WTC11 (cell line): ENCODE data around the gene SYNE3. TPM values are rescaled to one million over a fixed set of nuclear protein-coding genes. Genes with fewer than 3 reads are reported as not detected.

ENCODE experiments used
- ATAC-seq: fragments of 200-7000 bp; cut with Tn5 transposase; 2 replicates; pipeline ENCODE4 v1.10.0; 2021; ENCODE audit warnings: mild to moderate bottlenecking, moderate library complexity
- CTCF ChIA-PET: fragments of 300-600 bp; sonication (Branson Sonifier 250); formaldehyde crosslinking; loops from one replicate; lab custom pipeline; 2021; ENCODE audit warnings: antibody characterized with exemption; lab: Charles Lee
- POLR2A ChIA-PET: fragments of 350-600 bp; sonication (Branson Sonifier 250); formaldehyde crosslinking; loops from one replicate; lab custom pipeline; 2021; ENCODE audit warnings: antibody characterized with exemption; lab: Charles Lee
- DNase-seq: peaks from one replicate; pipeline ENCODE4 v3.0.0; 2021; ENCODE audit warnings: low spot score
- H3K27ac Mint-ChIP-seq: 2 replicates; pipeline ENCODE4 v1.8.0; 2021; ENCODE audit warnings: mixed read lengths
- H3K27me3 Mint-ChIP-seq: 2 replicates; pipeline ENCODE4 v1.8.0; 2021; ENCODE audit warnings: low read depth, mild to moderate bottlenecking, moderate library complexity, mixed read lengths
- H3K36me3 Mint-ChIP-seq: 2 replicates; pipeline ENCODE4 v1.8.0; 2021; ENCODE audit warnings: mixed read lengths
- H3K4me1 Mint-ChIP-seq: 2 replicates; pipeline ENCODE4 v1.8.0; 2022; ENCODE audit warnings: mixed read lengths
- H3K4me3 Mint-ChIP-seq: 2 replicates; pipeline ENCODE4 v1.8.0; 2021; ENCODE audit warnings: mild to moderate bottlenecking, moderate library complexity, mixed read lengths
- H3K9me3 Mint-ChIP-seq: 2 replicates; pipeline ENCODE4 v1.8.0; 2021; ENCODE audit warnings: mixed read lengths
- EMX1 ChIP-seq: fragments of 250-450 bp; sonication (Bioruptor Pico); IDR thresholded peaks from 2 replicates; pipeline ENCODE4 v1.8.0; 2021; ENCODE audit warnings: mild to moderate bottlenecking
- FOXJ3 ChIP-seq: sonication (generic); formaldehyde crosslinking; IDR thresholded peaks from 2 replicates; pipeline ENCODE4 v1.9.0; 2021; ENCODE audit warnings: missing genetic modification reagents, mild to moderate bottlenecking, borderline replicate concordance
- JUN ChIP-seq: sonication (generic); formaldehyde crosslinking; IDR thresholded peaks from 2 replicates; pipeline ENCODE4 v1.8.0; 2023; ENCODE audit warnings: mild to moderate bottlenecking, missing genetic modification reagents
- NR3C1 ChIP-seq: sonication (generic); formaldehyde crosslinking; conservative IDR thresholded peaks from 2 replicates; pipeline ENCODE4 v1.8.1; 2023; ENCODE audit warnings: low read depth, mild to moderate bottlenecking, missing genetic modification reagents
- RELA ChIP-seq: sonication (generic); formaldehyde crosslinking; IDR thresholded peaks from 2 replicates; pipeline ENCODE4 v1.8.1; 2022; ENCODE audit warnings: missing genetic modification reagents, mild to moderate bottlenecking, borderline replicate concordance
- RORB ChIP-seq: fragments of 250-450 bp; sonication (Bioruptor Pico); IDR thresholded peaks from 2 replicates; pipeline ENCODE4 v1.9.0; 2021; ENCODE audit warnings: mild to moderate bottlenecking
- SOX15 ChIP-seq: fragments of 250-450 bp; sonication (Bioruptor Pico); IDR thresholded peaks from 2 replicates; pipeline ENCODE4 v1.9.0; 2021; ENCODE audit warnings: mild to moderate bottlenecking
- ZBTB21 ChIP-seq: sonication (generic); formaldehyde crosslinking; IDR thresholded peaks from 2 replicates; pipeline ENCODE4 v1.8.1; 2023; ENCODE audit warnings: mild to moderate bottlenecking, missing genetic modification reagents, borderline replicate concordance
- ZNF138 ChIP-seq: sonication (generic); formaldehyde crosslinking; conservative IDR thresholded peaks from 2 replicates; pipeline ENCODE4 v1.8.1; 2022; ENCODE audit warnings: mild to moderate bottlenecking, moderate library complexity, missing genetic modification reagents
- ZNF423 ChIP-seq: fragments of 250-450 bp; sonication (Bioruptor Pico); IDR thresholded peaks from 2 replicates; pipeline ENCODE4 v2.1.2; 2022; ENCODE audit warnings: mild to moderate bottlenecking, moderate library complexity
- total RNA-seq: library from RNA; stranded (reverse); gene quantifications from 3 replicates; pipeline ENCODE4 v1.2.3, GENCODE V29; 2021
- TF ChIP-seq, protein P1 (sequence below): sonication (generic); formaldehyde crosslinking; IDR thresholded peaks from 2 replicates; pipeline ENCODE4 v1.8.0; 2023; ENCODE audit warnings: missing genetic modification reagents, mild to moderate bottlenecking, borderline replicate concordance
- TF ChIP-seq, protein P2 (sequence below): fragments of 250-450 bp; sonication (Bioruptor Pico); IDR thresholded peaks from 2 replicates; pipeline ENCODE4 v1.9.0; 2021; ENCODE audit warnings: mild to moderate bottlenecking, borderline replicate concordance
- TF ChIP-seq, protein P3 (sequence below): sonication (generic); formaldehyde crosslinking; IDR thresholded peaks from 2 replicates; pipeline ENCODE4 v1.8.0; 2022; ENCODE audit warnings: mild to moderate bottlenecking, missing genetic modification reagents
- TF ChIP-seq, protein P4 (sequence below): fragments of 200-600 bp; IDR thresholded peaks from 2 replicates; pipeline ENCODE4 v1.8.0; 2022; ENCODE audit warnings: antibody characterized with exemption
- TF ChIP-seq, protein P5 (sequence below): sonication (generic); formaldehyde crosslinking; conservative IDR thresholded peaks from 2 replicates; pipeline ENCODE4 v1.8.1; 2022; ENCODE audit warnings: mild to moderate bottlenecking, missing genetic modification reagents
- TF ChIP-seq, protein P6 (sequence below): sonication (generic); formaldehyde crosslinking; IDR thresholded peaks from 2 replicates; pipeline ENCODE4 v1.8.1; 2023; ENCODE audit warnings: mild to moderate bottlenecking, missing genetic modification reagents, moderate library complexity
- TF ChIP-seq, protein P7 (sequence below): sonication (generic); formaldehyde crosslinking; IDR thresholded peaks from 2 replicates; pipeline ENCODE4 v1.8.0; 2023; ENCODE audit warnings: mild to moderate bottlenecking, missing genetic modification reagents

Gene SYNE3
- total RNA-seq, 1 experiment from 2014 or later, result 0.24 TPM

DNA sequence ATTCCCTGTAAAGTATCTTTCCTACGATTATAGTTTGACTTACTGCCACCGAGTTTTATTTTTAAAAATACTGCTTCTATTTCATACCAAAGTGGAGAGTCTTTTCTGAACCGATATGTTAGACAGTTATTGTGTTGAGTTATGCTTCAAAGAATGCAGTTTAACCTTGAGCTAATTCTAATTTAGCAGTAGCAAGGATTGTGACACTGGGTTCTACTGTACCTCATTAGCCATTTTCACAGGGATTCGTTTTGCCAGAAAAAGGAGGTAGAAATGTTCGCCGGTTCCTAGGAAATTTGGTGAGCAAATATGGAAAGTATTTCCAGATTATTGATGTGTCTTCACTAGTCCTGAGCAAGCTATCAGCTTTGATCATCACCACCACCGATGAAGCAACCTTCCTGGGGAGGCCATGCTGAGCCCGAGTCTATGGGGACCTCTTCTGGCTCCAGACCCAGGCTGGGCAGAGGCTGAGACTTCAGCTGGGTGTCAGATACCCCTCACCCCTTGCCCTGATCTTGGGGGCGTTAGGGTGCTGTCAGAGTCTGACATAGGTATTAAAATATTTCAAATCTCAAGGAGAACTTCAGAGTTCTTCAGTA, 32.0 kb upstream of the SYNE3 start (continued):
- TF ChIP-seq, protein P1, sequence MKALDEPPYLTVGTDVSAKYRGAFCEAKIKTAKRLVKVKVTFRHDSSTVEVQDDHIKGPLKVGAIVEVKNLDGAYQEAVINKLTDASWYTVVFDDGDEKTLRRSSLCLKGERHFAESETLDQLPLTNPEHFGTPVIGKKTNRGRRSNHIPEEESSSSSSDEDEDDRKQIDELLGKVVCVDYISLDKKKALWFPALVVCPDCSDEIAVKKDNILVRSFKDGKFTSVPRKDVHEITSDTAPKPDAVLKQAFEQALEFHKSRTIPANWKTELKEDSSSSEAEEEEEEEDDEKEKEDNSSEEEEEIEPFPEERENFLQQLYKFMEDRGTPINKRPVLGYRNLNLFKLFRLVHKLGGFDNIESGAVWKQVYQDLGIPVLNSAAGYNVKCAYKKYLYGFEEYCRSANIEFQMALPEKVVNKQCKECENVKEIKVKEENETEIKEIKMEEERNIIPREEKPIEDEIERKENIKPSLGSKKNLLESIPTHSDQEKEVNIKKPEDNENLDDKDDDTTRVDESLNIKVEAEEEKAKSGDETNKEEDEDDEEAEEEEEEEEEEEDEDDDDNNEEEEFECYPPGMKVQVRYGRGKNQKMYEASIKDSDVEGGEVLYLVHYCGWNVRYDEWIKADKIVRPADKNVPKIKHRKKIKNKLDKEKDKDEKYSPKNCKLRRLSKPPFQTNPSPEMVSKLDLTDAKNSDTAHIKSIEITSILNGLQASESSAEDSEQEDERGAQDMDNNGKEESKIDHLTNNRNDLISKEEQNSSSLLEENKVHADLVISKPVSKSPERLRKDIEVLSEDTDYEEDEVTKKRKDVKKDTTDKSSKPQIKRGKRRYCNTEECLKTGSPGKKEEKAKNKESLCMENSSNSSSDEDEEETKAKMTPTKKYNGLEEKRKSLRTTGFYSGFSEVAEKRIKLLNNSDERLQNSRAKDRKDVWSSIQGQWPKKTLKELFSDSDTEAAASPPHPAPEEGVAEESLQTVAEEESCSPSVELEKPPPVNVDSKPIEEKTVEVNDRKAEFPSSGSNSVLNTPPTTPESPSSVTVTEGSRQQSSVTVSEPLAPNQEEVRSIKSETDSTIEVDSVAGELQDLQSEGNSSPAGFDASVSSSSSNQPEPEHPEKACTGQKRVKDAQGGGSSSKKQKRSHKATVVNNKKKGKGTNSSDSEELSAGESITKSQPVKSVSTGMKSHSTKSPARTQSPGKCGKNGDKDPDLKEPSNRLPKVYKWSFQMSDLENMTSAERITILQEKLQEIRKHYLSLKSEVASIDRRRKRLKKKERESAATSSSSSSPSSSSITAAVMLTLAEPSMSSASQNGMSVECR (CRISPR knock-in tag), result no peak
- TF ChIP-seq ZNF423 (no peak), NR3C1 (no peak), RELA (CRISPR knock-in tag) (no peak), RORB (CRISPR knock-in tag) (no peak), JUN (CRISPR knock-in tag) (no peak), ZBTB21 (CRISPR knock-in tag) (no peak), EMX1 (CRISPR knock-in tag) (no peak)
- TF ChIP-seq, protein P2, sequence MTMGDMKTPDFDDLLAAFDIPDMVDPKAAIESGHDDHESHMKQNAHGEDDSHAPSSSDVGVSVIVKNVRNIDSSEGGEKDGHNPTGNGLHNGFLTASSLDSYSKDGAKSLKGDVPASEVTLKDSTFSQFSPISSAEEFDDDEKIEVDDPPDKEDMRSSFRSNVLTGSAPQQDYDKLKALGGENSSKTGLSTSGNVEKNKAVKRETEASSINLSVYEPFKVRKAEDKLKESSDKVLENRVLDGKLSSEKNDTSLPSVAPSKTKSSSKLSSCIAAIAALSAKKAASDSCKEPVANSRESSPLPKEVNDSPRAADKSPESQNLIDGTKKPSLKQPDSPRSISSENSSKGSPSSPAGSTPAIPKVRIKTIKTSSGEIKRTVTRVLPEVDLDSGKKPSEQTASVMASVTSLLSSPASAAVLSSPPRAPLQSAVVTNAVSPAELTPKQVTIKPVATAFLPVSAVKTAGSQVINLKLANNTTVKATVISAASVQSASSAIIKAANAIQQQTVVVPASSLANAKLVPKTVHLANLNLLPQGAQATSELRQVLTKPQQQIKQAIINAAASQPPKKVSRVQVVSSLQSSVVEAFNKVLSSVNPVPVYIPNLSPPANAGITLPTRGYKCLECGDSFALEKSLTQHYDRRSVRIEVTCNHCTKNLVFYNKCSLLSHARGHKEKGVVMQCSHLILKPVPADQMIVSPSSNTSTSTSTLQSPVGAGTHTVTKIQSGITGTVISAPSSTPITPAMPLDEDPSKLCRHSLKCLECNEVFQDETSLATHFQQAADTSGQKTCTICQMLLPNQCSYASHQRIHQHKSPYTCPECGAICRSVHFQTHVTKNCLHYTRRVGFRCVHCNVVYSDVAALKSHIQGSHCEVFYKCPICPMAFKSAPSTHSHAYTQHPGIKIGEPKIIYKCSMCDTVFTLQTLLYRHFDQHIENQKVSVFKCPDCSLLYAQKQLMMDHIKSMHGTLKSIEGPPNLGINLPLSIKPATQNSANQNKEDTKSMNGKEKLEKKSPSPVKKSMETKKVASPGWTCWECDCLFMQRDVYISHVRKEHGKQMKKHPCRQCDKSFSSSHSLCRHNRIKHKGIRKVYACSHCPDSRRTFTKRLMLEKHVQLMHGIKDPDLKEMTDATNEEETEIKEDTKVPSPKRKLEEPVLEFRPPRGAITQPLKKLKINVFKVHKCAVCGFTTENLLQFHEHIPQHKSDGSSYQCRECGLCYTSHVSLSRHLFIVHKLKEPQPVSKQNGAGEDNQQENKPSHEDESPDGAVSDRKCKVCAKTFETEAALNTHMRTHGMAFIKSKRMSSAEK (CRISPR knock-in tag), result no peak
- TF ChIP-seq, protein P3, sequence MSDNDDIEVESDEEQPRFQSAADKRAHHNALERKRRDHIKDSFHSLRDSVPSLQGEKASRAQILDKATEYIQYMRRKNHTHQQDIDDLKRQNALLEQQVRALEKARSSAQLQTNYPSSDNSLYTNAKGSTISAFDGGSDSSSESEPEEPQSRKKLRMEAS, result no peak
- TF ChIP-seq, protein P4, sequence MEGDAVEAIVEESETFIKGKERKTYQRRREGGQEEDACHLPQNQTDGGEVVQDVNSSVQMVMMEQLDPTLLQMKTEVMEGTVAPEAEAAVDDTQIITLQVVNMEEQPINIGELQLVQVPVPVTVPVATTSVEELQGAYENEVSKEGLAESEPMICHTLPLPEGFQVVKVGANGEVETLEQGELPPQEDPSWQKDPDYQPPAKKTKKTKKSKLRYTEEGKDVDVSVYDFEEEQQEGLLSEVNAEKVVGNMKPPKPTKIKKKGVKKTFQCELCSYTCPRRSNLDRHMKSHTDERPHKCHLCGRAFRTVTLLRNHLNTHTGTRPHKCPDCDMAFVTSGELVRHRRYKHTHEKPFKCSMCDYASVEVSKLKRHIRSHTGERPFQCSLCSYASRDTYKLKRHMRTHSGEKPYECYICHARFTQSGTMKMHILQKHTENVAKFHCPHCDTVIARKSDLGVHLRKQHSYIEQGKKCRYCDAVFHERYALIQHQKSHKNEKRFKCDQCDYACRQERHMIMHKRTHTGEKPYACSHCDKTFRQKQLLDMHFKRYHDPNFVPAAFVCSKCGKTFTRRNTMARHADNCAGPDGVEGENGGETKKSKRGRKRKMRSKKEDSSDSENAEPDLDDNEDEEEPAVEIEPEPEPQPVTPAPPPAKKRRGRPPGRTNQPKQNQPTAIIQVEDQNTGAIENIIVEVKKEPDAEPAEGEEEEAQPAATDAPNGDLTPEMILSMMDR, result no peak
- TF ChIP-seq, protein P5, sequence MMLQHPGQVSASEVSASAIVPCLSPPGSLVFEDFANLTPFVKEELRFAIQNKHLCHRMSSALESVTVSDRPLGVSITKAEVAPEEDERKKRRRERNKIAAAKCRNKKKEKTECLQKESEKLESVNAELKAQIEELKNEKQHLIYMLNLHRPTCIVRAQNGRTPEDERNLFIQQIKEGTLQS (CRISPR knock-in tag), result no peak

DNA sequence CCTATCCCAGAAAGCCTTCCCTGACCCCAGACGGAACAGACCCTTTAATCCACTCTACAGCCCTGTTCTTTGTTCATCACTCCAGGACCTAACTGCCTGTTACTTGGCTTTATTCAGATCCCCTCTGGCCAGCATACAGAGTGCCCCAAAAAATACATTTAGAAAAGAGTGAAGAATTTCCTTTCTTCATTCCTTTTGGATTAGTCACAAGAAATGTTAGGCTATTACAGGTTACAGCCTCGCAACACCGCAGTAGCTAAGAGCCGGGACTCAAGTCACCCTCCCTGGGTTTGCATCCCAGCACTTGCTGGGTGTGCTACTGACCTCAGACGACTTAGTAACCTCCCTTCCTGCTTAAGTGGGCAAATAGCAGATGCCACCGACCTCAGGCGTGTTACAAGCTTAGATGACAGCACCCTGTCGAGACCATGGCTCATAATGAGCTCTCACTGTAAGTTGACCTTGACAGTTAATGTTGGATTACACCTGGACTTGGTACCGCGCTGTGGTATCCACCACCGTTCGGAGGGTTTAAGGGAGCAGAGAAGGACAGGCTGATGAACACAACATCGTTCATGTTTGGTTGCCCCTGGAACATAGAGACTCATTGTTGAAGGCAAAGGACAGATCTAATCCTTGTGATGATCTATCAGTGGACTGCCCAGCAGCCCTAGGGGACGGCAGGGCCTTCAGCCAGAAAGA, 31.3 kb upstream of the SYNE3 start:
- ATAC-seq, result peak; percentile 78
- H3K4me3 Mint-ChIP-seq, result no peak overlapping the region
- H3K36me3 Mint-ChIP-seq, result peaks cover 19% of the 10 kb centered on the region
- POLR2A ChIA-PET, result no interaction called here
- no peaks in the 10 kb centered on the region for H3K27me3 Mint-ChIP-seq
- DNase-seq, result no peak
- CTCF ChIA-PET, result interaction anchor here (0.8 to 3.3 kb wide), 2 partner anchors 21 to 95 kb away, joined by 3 to 11 read pairs; no protein-coding TSS in a partner anchor
- peaks cover 11% of the 10 kb centered on the region for H3K9me3 Mint-ChIP-seq
- H3K27ac Mint-ChIP-seq, result no peak overlapping the region
- peaks cover 16% of the 10 kb centered on the region for H3K4me1 Mint-ChIP-seq
- TF ChIP-seq FOXJ3 (CRISPR knock-in tag) (no peak), ZNF138 (no peak), SOX15 (CRISPR knock-in tag) (no peak)
- TF ChIP-seq, protein P6, sequence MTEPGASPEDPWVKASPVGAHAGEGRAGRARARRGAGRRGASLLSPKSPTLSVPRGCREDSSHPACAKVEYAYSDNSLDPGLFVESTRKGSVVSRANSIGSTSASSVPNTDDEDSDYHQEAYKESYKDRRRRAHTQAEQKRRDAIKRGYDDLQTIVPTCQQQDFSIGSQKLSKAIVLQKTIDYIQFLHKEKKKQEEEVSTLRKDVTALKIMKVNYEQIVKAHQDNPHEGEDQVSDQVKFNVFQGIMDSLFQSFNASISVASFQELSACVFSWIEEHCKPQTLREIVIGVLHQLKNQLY (CRISPR knock-in tag), result no peak
- TF ChIP-seq, protein P7, sequence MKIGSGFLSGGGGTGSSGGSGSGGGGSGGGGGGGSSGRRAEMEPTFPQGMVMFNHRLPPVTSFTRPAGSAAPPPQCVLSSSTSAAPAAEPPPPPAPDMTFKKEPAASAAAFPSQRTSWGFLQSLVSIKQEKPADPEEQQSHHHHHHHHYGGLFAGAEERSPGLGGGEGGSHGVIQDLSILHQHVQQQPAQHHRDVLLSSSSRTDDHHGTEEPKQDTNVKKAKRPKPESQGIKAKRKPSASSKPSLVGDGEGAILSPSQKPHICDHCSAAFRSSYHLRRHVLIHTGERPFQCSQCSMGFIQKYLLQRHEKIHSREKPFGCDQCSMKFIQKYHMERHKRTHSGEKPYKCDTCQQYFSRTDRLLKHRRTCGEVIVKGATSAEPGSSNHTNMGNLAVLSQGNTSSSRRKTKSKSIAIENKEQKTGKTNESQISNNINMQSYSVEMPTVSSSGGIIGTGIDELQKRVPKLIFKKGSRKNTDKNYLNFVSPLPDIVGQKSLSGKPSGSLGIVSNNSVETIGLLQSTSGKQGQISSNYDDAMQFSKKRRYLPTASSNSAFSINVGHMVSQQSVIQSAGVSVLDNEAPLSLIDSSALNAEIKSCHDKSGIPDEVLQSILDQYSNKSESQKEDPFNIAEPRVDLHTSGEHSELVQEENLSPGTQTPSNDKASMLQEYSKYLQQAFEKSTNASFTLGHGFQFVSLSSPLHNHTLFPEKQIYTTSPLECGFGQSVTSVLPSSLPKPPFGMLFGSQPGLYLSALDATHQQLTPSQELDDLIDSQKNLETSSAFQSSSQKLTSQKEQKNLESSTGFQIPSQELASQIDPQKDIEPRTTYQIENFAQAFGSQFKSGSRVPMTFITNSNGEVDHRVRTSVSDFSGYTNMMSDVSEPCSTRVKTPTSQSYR (CRISPR knock-in tag), result no peak
